ENCODE measurements around the gene RALGAPA2.

GRCh38 chr20:20363799-20364592 lies 348.4 kb downstream of the RALGAPA2 start:
- no peak for TF ChIP-seq EP300 (IDR thresholded peaks at IDR 0.05)
- TF ChIP-seq POLR2AphosphoS5 (IDR thresholded peaks at IDR 0.05): no peak
- TF ChIP-seq CTCF (IDR thresholded peaks at IDR 0.05): no peak
